Stimulated activated CD8-positive, alpha-beta memory T cell treated with anti-CD3 and anti-CD28 coated beads, Interleukin-15, amount 100 ng/mL, for 24 hours (primary cell): Measurements from ENCODE around the gene ZFP62.

Experiments used
- DNase-seq: peaks from one replicate; pipeline ENCODE4 v3.0.0-alpha.2; 2020; ENCODE audit warnings: low read depth

The ZFP62 gene

GRCh38 chr5:180868960-180869359 lies 7.9 kb upstream of the ZFP62 start:
- DNase-seq = peak; percentile 29

DNA sequence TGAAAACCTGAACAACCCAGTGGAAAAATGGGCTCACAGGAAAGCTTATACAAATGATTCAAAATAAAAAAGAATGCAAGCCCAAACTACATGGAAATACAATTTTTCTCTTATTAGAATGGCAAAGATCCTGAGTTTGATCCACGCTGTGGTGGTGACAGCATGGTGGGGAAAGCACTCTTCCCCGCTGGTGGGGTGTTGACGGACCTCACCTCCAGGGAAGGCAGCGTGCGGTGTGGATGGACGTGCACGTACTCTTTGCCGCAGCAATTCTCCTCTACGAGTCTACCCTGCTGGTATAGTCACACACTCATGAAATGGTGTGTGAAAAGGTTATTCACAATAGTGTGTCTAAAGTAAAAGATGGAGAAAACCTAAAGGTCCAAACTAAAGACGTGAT lies 5.9 kb upstream of the ZFP62 start:
- no peak for DNase-seq

GRCh38 chr5:180865981-180866695 lies 5.1 kb upstream of the ZFP62 start:
- no peak for DNase-seq

GRCh38 chr5:180862645-180863044 lies 1.6 kb upstream of the ZFP62 start:
- no peak for DNase-seq

GRCh38 chr5:180860273-180860886 lies 696 bp downstream of the ZFP62 start:
- no peak for DNase-seq

DNA sequence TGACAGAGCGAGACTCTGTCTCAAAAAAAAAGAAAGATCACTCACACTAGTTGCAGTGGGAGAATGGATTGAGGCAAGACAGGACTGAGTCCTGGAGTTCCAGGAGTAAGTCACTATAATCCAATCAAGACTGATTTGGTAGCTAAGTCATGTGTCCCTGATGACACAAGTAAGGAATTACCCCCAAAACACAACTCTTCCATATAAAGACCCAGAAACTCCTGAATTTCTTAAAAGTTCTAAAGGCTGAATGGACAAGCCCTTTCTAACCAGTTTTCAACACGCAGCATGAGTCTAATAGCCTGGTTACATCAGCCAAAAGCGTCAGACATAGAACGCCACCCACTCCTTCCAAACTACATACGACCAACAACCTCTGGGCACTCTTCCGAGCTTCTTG lies 2.5 kb downstream of the ZFP62 start:
- no peak for DNase-seq

DNA sequence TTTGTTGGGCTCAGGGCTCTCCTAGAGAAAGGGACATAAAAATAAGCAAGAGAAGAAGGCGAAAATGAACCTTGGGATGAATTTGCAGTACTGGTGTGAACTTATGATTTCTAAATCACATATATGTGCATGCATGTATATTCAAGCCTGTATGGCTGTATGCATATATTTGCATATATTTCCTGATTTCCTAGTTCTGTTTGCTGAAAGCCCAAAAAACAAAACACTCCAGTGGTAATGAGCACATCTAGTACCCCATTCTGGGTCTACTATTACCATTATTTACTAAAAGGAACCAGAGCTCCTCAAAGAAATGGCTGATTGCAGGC lies 7.3 kb downstream of the ZFP62 start:
- no peak for DNase-seq

GRCh38 chr5:180853121-180853847 lies 7.8 kb downstream of the ZFP62 start:
- DNase-seq = no peak

DNA sequence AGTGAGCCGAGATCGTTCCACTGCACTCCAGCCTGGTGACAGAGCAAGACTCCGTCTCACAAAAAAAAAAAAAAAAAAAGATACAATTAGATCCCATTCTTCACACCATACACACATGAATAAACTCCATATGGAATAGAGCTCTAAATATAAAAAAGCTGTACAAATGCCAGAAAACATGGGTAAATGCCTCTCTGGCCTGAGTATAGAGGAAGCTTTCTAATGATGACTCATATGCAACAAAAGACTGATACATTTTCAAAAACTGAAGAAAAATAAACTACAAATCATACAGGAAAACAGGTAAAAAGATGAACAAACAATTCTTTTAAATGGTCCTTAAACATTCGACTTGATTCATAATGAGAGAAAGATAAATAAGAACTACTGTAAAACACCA lies 8.6 kb downstream of the ZFP62 start:
- DNase-seq = no peak

- no peak for DNase-seq
Measured at GRCh38 chr5:180850434-180851078, 10.5 kb downstream of the ZFP62 start.

DNA sequence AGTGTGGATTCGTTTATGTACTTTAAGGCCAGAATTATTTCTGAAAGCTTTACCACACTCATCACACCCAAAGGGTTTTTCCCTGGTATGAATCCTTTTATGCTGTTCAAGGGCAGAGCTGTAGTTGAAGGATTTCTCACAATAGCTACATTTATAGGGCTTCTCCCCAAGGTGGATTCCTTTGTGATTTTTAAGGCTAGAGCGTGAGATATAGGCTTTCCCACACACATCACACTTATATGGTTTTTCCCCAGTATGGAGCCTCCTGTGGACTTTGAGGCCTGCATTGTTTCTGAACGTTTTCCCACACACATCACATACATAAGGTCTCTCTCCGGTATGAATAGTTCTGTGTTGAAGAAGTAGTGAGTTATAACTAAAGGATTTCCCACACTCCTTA lies 11.2 kb downstream of the ZFP62 start:
- DNase-seq = no peak

DNA sequence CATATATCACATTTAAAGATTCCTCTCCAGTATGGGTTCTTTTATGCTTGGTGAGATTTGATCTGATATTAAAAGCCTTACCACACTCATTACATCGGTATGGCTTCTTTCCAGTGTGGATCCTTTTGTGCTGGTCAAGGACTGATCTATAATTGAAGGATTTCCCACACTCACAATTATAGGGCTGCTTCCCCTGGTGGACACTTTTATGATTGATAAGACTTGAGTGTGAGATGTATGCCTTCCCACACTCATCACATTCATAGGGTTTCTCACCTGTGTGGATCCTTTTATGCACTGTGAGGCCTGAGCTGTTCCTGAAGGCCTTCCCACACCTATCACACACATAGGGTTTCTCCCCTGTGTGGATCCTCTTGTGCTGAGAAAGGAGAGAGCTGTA lies 12.2 kb downstream of the ZFP62 start:
- DNase-seq = no peak

GRCh38 chr5:180848265-180848664 lies 12.8 kb downstream of the ZFP62 start:
- no peak for DNase-seq

GRCh38 chr5:180847026-180847425 lies 14.1 kb downstream of the ZFP62 start:
- DNase-seq = no peak

DNA sequence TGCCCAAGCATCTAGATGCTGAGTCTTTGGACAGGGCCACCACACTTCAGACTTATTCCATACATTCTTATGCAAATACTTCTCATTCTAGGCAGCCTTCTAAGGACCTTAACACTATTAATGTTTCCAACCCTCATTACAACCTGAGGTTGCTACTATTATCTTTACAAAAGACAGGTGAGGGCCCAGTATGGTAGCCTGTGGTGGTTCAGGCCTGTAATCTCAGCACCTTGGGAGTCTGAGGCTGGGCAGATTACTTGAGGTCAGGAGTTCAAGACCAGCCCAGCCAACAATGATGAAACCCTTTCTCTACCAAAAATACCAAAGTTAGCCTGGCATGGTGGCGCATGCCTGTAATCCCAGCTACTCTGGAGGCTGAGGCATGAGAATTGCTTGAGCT lies 16.2 kb downstream of the ZFP62 start:
- no peak for DNase-seq

DNA sequence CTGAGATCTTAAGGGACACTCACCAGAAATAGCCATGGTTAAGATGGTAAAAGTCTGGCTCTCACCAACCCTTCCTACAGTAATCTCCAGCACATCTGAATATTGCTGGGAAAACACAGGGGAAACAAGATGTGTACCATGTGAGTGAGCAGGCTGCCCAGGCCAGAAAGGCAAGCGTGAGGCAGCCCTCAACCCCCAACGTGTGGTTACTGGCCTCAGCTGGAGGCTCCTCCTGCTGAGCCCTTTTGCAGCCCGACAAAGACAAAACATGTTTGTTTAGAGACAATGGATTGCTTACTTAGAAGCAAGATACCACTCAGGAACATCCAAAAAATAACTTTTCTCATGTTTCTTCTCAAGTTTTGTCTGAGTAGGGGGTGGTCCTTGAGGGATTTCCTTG lies 16.6 kb downstream of the ZFP62 start:
- no peak for DNase-seq

GRCh38 chr5:180839935-180840334 lies 21.1 kb downstream of the ZFP62 start:
- DNase-seq = no peak

DNA sequence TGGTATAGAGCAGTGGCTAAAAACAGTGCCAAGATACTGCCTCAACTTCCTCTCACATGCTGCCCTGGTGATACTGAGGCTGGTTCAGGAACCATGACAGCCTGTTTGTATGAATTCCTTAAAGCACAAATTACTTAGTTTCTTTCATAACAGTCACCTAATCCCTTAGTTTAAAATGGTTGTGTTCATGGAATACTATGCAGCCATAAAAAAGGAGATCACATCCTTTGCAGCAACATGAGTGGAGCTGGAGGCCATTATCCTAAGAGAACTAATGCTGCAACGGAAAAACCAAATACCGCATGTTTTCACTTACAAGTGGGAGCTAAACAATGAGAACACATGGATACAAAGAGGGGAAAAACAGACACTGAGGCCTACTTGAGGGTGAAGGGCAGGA lies 21.8 kb downstream of the ZFP62 start:
- DNase-seq = no peak

GRCh38 chr5:180837478-180837877 lies 23.6 kb downstream of the ZFP62 start:
- no peak for DNase-seq

DNA sequence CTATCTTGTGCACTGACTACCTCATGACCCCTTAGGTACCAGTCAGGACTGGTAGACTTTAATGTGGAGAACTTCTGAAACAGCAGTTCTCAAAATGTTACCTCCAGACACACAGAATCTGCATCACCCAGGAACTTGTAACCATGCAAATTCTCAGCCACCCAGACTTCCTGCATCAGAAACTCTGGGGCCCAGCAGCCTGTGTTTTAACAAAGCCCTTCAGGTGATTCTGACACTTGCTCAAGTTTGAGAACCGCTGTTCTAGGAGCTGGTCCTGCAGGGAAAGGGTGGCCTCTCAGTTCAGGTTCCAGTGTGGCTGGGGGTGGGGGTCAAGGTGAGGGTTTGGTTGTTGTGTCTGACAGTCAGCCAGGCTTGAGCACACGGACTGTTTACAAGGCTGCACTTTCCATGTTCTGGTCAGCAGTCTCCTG lies 28.4 kb downstream of the ZFP62 start:
- no peak for DNase-seq

DNA sequence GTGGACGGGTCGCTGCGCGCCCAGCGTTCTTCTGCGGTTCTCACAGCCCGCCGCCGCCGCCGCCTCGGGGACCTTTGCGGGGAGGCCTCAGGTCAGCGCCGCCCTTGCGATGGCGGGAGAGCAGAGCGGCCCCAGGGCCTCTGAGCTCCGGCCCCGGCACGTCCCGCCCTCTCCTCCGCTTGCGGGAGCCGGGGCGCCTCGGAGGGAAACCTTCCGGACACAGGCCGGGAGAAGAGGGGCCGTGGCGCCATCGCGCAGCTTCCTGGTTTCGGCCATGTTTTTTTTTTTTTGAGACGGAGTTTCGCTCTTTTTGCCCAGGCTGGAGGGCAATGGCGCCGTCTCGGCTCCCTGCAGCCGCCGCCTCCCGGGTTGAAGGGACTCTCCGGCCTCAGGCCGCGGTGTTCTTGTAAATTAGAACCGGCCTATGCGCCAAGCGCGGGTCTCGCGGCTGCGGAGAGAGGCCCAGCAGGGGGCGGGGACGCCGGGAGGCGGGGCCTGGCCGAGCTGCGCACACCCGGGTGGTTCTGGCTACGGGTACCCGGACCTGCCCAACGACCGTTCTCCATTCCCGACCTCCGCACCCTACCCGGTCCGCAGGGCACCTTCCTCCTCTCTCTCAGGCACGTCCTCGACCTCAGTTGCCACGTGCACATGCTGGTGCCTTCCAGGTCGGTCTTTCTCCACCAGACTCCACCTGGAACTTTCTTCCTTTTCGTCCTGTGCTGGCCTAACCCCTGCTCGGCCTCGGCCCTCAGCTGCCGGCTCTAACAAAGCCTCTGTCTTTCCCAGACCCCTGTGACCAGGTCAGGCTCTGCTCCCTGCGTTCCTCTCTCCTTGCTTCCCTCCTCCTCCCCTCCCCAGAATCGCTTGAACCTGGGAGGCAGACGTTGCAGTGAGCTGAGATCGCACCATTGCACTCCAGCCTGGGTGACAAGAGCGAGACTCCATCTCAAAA lies 29.7 kb downstream of the ZFP62 start:
- DNase-seq = peak; percentile 54
